ENCODE measurements around the gene CBFA2T3. TPM values are rescaled to one million over a fixed set of nuclear protein-coding genes. Genes with fewer than 3 reads are reported as not detected.

The CBFA2T3 gene
- total and polyA plus RNA-seq, 2 of the 13 experiments (the other 11 are each of a cell fraction or from before 2014, with no cell fraction given): 0.05 TPM; not detected in 1

DNA sequence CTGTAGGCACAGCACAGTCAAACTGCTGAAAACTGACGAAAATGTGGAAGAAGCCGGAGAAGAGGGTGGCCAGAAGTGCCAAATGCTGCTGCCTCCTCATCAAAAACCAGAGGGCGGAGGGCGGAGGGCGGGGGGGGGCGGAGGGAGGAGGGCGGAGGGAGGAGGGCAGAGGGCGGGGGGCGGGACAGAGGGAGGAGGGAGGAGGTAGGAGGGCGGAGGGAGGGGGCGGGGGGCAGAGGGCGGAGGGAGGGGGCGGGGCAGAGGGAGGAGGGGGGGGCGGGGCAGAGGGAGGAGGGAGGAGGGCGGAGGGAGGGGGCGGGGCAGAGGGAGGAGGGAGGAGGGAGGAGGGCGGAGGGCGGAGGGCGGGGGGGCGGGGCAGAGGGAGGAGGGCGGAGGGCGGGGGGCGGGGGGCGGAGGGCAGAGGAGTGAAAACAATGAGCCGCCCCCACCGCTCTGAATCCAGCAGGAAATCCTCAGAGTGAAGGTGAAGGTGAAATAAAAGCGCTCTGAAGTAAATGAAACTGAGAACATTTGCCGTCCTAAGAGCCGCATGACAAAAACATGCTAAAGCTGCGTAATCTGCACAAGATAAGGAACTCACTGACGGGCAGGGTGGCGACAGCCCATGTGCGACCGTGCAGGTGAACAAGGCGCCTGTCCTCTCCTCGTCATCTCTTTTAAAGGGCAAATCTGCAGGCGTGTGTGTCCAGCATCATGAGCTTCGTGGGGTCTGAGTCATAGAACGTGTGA lies 22.6 kb upstream of the CBFA2T3 start:
- CTCF ChIA-PET (ENCODE audit: low intra/inter-chr PET ratio, low total read pairs): no interaction called here
- DNase-seq (ENCODE audit: low spot score) (no peak), FAIRE-seq (no peak), ATAC-seq (no peak)
- no TSS peak for BruUV-seq (replicated peaks)
- in situ Hi-C loops (cut with HindIII; ENCODE audit: extremely low pct_ligation_motif_present, low pct_unique_long_range_greater_than_20kb) (no loop called here), intact Hi-C loops (cut with micrococcal nuclease; ENCODE audit: unreplicated experiment) (no loop called here)
- H2AFZ ChIP-seq (ENCODE audit: low read length): no peak overlapping the region
- H3K9me3 ChIP-seq (ENCODE audit: low read length): peaks cover 18% of the 10 kb centered on the region
- H3K27me3 ChIP-seq (ENCODE audit: control insufficient read depth in 1 of 2, insufficient read depth in 2 of 2, low read length in 2 of 2): peaks cover 26 to 62% of the 10 kb centered on the region in 2 experiments
- no peaks in the 10 kb centered on the region; the same call in 1 of the 2 replicates for H4K20me1 ChIP-seq (ENCODE audit: insufficient read depth, low read length)
- H3K4me1 ChIP-seq (ENCODE audit: insufficient read depth, low read length): 0 out of 2 replicates have a peak, but pooled peaks cover 6% of the 10 kb centered on the region
- H3K36me3 ChIP-seq (replicated peaks in 1 of 2; ENCODE audit: control insufficient read depth in 1 of 2, insufficient read depth in 2 of 2, low read length in 2 of 2): no peaks in the 10 kb centered on the region
- no peak overlapping the region for H3K4me2 ChIP-seq (ENCODE audit: low read depth, low read length)
- no peak overlapping the region for H3K4me3 ChIP-seq (replicated peaks in 1 of 3; ENCODE audit: insufficient read depth in 1 of 3, low read depth in 2 of 3, low read length in 3 of 3)
- H3K27ac ChIP-seq (ENCODE audit: extremely low read length, insufficient read depth, low read length): no peak overlapping the region
- WGBS (ENCODE audit: low lambda C conversion rate): 46% methylated on average over 37 of the region's 39 CpGs
- TF ChIP-seq ELF3 (CRISPR knock-in tag; IDR thresholded peaks at IDR 0.05) (no peak), TOPORS (CRISPR knock-in tag; IDR thresholded peaks at IDR 0.05) (no peak), CREB1 (IDR thresholded peaks at IDR 0.05) (0 out of 2 replicates have a peak, but pooled peaks have one; percentile 2), CREB1 (CRISPR knock-in tag; IDR thresholded peaks at IDR 0.05) (no peak)
- TF ChIP-seq, protein P1, sequence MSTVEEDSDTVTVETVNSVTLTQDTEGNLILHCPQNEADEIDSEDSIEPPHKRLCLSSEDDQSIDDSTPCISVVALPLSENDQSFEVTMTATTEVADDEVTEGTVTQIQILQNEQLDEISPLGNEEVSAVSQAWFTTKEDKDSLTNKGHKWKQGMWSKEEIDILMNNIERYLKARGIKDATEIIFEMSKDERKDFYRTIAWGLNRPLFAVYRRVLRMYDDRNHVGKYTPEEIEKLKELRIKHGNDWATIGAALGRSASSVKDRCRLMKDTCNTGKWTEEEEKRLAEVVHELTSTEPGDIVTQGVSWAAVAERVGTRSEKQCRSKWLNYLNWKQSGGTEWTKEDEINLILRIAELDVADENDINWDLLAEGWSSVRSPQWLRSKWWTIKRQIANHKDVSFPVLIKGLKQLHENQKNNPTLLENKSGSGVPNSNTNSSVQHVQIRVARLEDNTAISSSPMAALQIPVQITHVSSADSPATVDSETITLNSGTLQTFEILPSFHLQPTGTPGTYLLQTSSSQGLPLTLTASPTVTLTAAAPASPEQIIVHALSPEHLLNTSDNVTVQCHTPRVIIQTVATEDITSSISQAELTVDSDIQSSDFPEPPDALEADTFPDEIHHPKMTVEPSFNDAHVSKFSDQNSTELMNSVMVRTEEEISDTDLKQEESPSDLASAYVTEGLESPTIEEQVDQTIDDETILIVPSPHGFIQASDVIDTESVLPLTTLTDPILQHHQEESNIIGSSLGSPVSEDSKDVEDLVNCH (CRISPR knock-in tag; IDR thresholded peaks at IDR 0.05): no peak
- no peaks in the 10 kb centered on the region for H3K79me2 ChIP-seq (ENCODE audit: insufficient read depth, low read length)
- POLR2A ChIA-PET: no interaction called here
- H3K9ac ChIP-seq (ENCODE audit: insufficient read depth, low read depth, low read length): no peak overlapping the region

Data from HepG2 (cell line).